ENCODE measurements around the gene LSAMP. TPM values are rescaled to one million over a fixed set of nuclear protein-coding genes. Genes with fewer than 3 reads are reported as not detected.

LSAMP gene
- total and polyA plus RNA-seq, 2 of the 8 experiments (the other 6 are each of a cell fraction or from before 2014, with no cell fraction given), result 1.8 to 5.7 TPM

GRCh38 chr3:116473602-116474001 is 28.3 kb upstream of the LSAMP start:
- Histone ChIP-seq H3K79me2 (ENCODE audit: control insufficient read depth in 1 of 2, insufficient read depth in 2 of 2, low read length in 2 of 2) (no peaks in the 10 kb centered on the region), H3K14ac (ENCODE audit: insufficient read length) (no peak overlapping the region), H2AK5ac (ENCODE audit: low read depth, low read length) (no peak overlapping the region), H2BK15ac (ENCODE audit: low read length) (no peak overlapping the region), H3K56ac (replicated peaks; ENCODE audit: insufficient read length, low read depth, low read length) (no peak overlapping the region), H3K23me2 (ENCODE audit: low read depth, low read length) (no peaks in the 10 kb centered on the region; the same call in 1 of the 2 replicates), H2BK20ac (ENCODE audit: low read length) (no peak overlapping the region), H4K5ac (ENCODE audit: insufficient read length, low read depth, low read length) (no peak overlapping the region), H4K8ac (ENCODE audit: extremely low read depth, insufficient read depth, low read length) (no peak overlapping the region), H3K79me1 (ENCODE audit: low read depth, low read length) (no peaks in the 10 kb centered on the region), H2BK12ac (ENCODE audit: low read depth, low read length) (no peak overlapping the region), H4K91ac (replicated peaks; ENCODE audit: insufficient read length, low read length) (no peak overlapping the region), H3K4me3 (ENCODE audit: extremely low read depth in 1 of 4, insufficient read depth in 2 of 4, low read depth in 3 of 4, low read length in 4 of 4) (no peak overlapping the region), H3K36me3 (ENCODE audit: control insufficient read depth in 2 of 4, insufficient read depth in 4 of 4, low read length in 3 of 4) (no peaks in the 10 kb centered on the region), H3K4me2 (ENCODE audit: insufficient read depth in 1 of 2, low read depth in 2 of 2, low read length in 2 of 2) (no peak overlapping the region), H3K27ac (ENCODE audit: low read depth, low read length) (no peak overlapping the region), H3K18ac (ENCODE audit: extremely low read depth, low read length) (no peak overlapping the region), H2BK120ac (replicated peaks; ENCODE audit: low read depth, low read length) (no peak overlapping the region), H3K23ac (ENCODE audit: insufficient read length) (no peak overlapping the region), H2AFZ (ENCODE audit: low read length) (no peak overlapping the region), H2BK5ac (ENCODE audit: low read depth, low read length) (no peak overlapping the region), H4K20me1 (replicated peaks in 1 of 2; ENCODE audit: control insufficient read depth in 1 of 2, insufficient read depth in 2 of 2, low read length in 2 of 2) (no peaks in the 10 kb centered on the region), H3K4me1 (replicated peaks in 1 of 4; ENCODE audit: control insufficient read depth in 3 of 4, insufficient read depth in 4 of 4, low read length in 3 of 4) (peaks cover 0 to 4% (median 0%) of the 10 kb centered on the region in 4 experiments; a peak in 1 of 7 replicates), H3K9me3 (ENCODE audit: insufficient read depth in 2 of 2, low read depth in 1 of 2, low read length in 1 of 2) (peaks cover under 1 to 4% of the 10 kb centered on the region in 2 experiments; a peak in 3 of 4 replicates), H3K4ac (replicated peaks; ENCODE audit: insufficient read length, low read depth, low read length) (no peak overlapping the region), H3K9ac (replicated peaks in 1 of 4; ENCODE audit: extremely low read depth in 1 of 4, low read depth in 3 of 4, low read length in 3 of 4) (no peak overlapping the region), H3K27me3 (replicated peaks in 1 of 4; ENCODE audit: control insufficient read depth in 3 of 4, extremely low read depth in 1 of 4, insufficient read depth in 3 of 4, low read length in 3 of 4) (no peaks in the 10 kb centered on the region)
- DNase-seq (ENCODE audit: low read depth in 1 of 2, low spot score in 2 of 2) (no peak), FAIRE-seq (no peak)
- POLR2A ChIA-PET (ENCODE audit: partially characterized antibody), result no interaction called here
- CTCF ChIA-PET (ENCODE audit: partially characterized antibody), result interaction anchor here (0.8 to 1.4 kb wide), 3 partner anchors 11 to 283 kb away, joined by 4 read pairs; no protein-coding TSS in a partner anchor
- TF ChIP-seq KDM4A (IDR thresholded peaks at IDR 0.05; ENCODE audit: low read depth, low read length, severe bottlenecking), result no peak
- peak; percentile 53; the same call in 1 of the 2 replicates for TF ChIP-seq JUND (IDR thresholded peaks at IDR 0.05; ENCODE audit: low read length)

Data from H1 (cell line).